PC-3 (cell line): Measurements from ENCODE around the gene MEI1. TPM values are rescaled to one million over a fixed set of nuclear protein-coding genes. Genes with fewer than 3 reads are reported as not detected.

Experiments
- ATAC-seq: fragments of 200-7000 bp; cut with Tn5 transposase; 2 replicates; pipeline ENCODE4 v1.9.1; 2020; ENCODE audit warnings: mild to moderate bottlenecking, moderate library complexity
- BruUV-seq: library from RNA; stranded (reverse); fragments of 400-500 nt; replicated peaks from 2 replicates; lab custom pipeline; 2021; lab: Mats Ljungman, UMichigan
- CTCF ChIA-PET: fragments of 300-600 bp; sonication (Branson Sonifier 250); formaldehyde crosslinking; loops from one replicate; lab custom pipeline; 2022; ENCODE audit warnings: antibody characterized with exemption; lab: Charles Lee
- POLR2A ChIA-PET: fragments of 300-600 bp; sonication (Branson Sonifier 250); formaldehyde crosslinking; loops from one replicate; lab custom pipeline; 2022; ENCODE audit warnings: antibody characterized with exemption; ENCODE audit not compliant: unreplicated experiment; lab: Charles Lee
- DNase-seq: peaks from one replicate; pipeline ENCODE4 v3.0.0-alpha.2; 2015
- H2AFZ ChIP-seq: fragments of 300-600 bp; sonication (generic); 2 replicates; pipeline ENCODE4 v1.6.0; 2016; ENCODE audit warnings: antibody characterized with exemption, low read length
- H3F3A ChIP-seq: fragments of 300-600 bp; sonication (generic); one replicate; pipeline ENCODE4 v1.6.0; 2017; ENCODE audit warnings: antibody characterized with exemption, low read length, control low read depth, mild to moderate bottlenecking; ENCODE audit not compliant: unreplicated experiment
- H3K27ac ChIP-seq: fragments of 300-600 bp; sonication (generic); 2 replicates; pipeline ENCODE4 v1.5.1; 2016; ENCODE audit warnings: mild to moderate bottlenecking, low read length
- H3K27me3 ChIP-seq: fragments of 300-600 bp; sonication (generic); 2 replicates; pipeline ENCODE4 v1.6.1; 2016; ENCODE audit warnings: low read length, mixed read lengths
- H3K36me3 ChIP-seq: fragments of 300-600 bp; sonication (generic); 2 replicates; pipeline ENCODE4 v1.6.1; 2016; ENCODE audit warnings: low read depth, mixed run types, low read length, mixed read lengths
- H3K4me1 ChIP-seq: fragments of 300-600 bp; sonication (generic); 2 replicates; pipeline ENCODE4 v1.5.1; 2016; ENCODE audit warnings: low read length; ENCODE audit not compliant: insufficient read depth
- H3K4me2 ChIP-seq: fragments of 300-600 bp; sonication (generic); 2 replicates; pipeline ENCODE4 v1.6.0; 2016; ENCODE audit warnings: low read length
- H3K4me3 ChIP-seq: fragments of 300-600 bp; sonication (generic); 2 replicates; pipeline ENCODE4 v1.5.1; 2016; ENCODE audit warnings: mild to moderate bottlenecking, low read length, mixed read lengths
- H3K79me2 ChIP-seq: fragments of 300-600 bp; sonication (generic); 2 replicates; pipeline ENCODE4 v1.6.1; 2017; ENCODE audit warnings: low read length, mixed read lengths
- H3K9ac ChIP-seq: fragments of 300-600 bp; sonication (generic); 2 replicates; pipeline ENCODE4 v1.6.0; 2016; ENCODE audit warnings: mild to moderate bottlenecking, low read length
- H3K9me2 ChIP-seq: fragments of 300-600 bp; sonication (generic); replicated peaks from 2 replicates; pipeline ENCODE4 v1.6.1; 2016; ENCODE audit warnings: mixed run types, low read length, mixed read lengths
- H3K9me3 ChIP-seq: fragments of 300-600 bp; sonication (generic); 2 replicates; pipeline ENCODE4 v1.6.1; 2016; ENCODE audit warnings: low read length, mixed read lengths
- H4K20me1 ChIP-seq: fragments of 300-600 bp; sonication (generic); 2 replicates; pipeline ENCODE4 v1.6.1; 2016; ENCODE audit warnings: low read length, mixed read lengths
- CTCF ChIP-seq: fragments of 300-600 bp; sonication (generic); conservative IDR thresholded peaks from 2 replicates; pipeline ENCODE4 v1.5.1; 2017; ENCODE audit warnings: antibody characterized with exemption, low read depth, mild to moderate bottlenecking, low read length
- EZH2 ChIP-seq: fragments of 300-600 bp; sonication (generic); IDR thresholded peaks from one replicate; pipeline ENCODE4 v1.6.1; 2017; ENCODE audit warnings: antibody characterized with exemption, mild to moderate bottlenecking, low read length; ENCODE audit not compliant: unreplicated experiment
- EZH2phosphoT487 ChIP-seq: fragments of 300-600 bp; sonication (generic); IDR thresholded peaks from 2 replicates; pipeline ENCODE4 v1.6.1; 2018; ENCODE audit warnings: mild to moderate bottlenecking, antibody characterized with exemption, low read length, borderline replicate concordance
- intact Hi-C: fragments of 100-400 bp; cut with micrococcal nuclease; formaldehyde crosslinking; loops from 2 replicates; pipeline ENCODE4 v1.9.0; 2023
- total RNA-seq: library from RNA; depleted of rRNA; stranded (reverse); fragments of >200 nt; gene quantifications from 2 replicates; pipeline ENCODE4 v1.2.3, GENCODE V29; 2014

The MEI1 gene
- total RNA-seq, 1 experiment from 2014 or later: 1.4 TPM

GRCh38 chr22:41722496-41722895 is 23.2 kb downstream of the MEI1 start:
- no peaks in the 10 kb centered on the region for H4K20me1 ChIP-seq
- no TSS peak for BruUV-seq

GRCh38 chr22:41725510-41726110 is 26.3 kb downstream of the MEI1 start:
- Histone ChIP-seq H3F3A (no peaks in the 10 kb centered on the region), H2AFZ (no peak overlapping the region), H3K9me2 (no peaks in the 10 kb centered on the region), H3K27me3 (no peaks in the 10 kb centered on the region), H3K27ac (no peak overlapping the region), H3K79me2 (no peaks in the 10 kb centered on the region), H3K4me1 (no peaks in the 10 kb centered on the region), H3K9ac (no peak overlapping the region), H3K4me2 (no peak overlapping the region), H3K36me3 (no peaks in the 10 kb centered on the region), H3K4me3 (no peak overlapping the region), H4K20me1 (no peaks in the 10 kb centered on the region), H3K9me3 (no peaks in the 10 kb centered on the region)
- ATAC-seq (0 out of 2 replicates have a peak, but pooled peaks have one; percentile 20), DNase-seq (peak; percentile 15)
- CTCF ChIA-PET: no interaction called here
- no TSS peak for BruUV-seq
- TF ChIP-seq EZH2phosphoT487 (no peak), CTCF (no peak), EZH2 (no peak)
- POLR2A ChIA-PET: interaction anchor here (0.6 kb wide), 1 partner anchor 12 kb away, joined by 4 read pairs; no protein-coding TSS in a partner anchor
- intact Hi-C loops: no loop called here

More at GRCh38 chr22:41722496-41722895, 23.2 kb downstream of the MEI1 start:
- H3K9me2 ChIP-seq: no peaks in the 10 kb centered on the region
- H3K4me1 ChIP-seq: no peaks in the 10 kb centered on the region
- H3K4me2 ChIP-seq: no peak overlapping the region
- H2AFZ ChIP-seq: no peak overlapping the region
- ChIA-PET POLR2A (no interaction called here), CTCF (no interaction called here)
- DNase-seq: peak; percentile 3
- TF ChIP-seq CTCF (no peak), EZH2 (no peak), EZH2phosphoT487 (no peak)
- H3F3A ChIP-seq: no peaks in the 10 kb centered on the region
- no peak overlapping the region for H3K9ac ChIP-seq
- no peaks in the 10 kb centered on the region for H3K79me2 ChIP-seq
- no peak overlapping the region for H3K27ac ChIP-seq
- H3K27me3 ChIP-seq: no peaks in the 10 kb centered on the region
- no peaks in the 10 kb centered on the region for H3K36me3 ChIP-seq
- H3K4me3 ChIP-seq: no peak overlapping the region
- H3K9me3 ChIP-seq: no peaks in the 10 kb centered on the region
- ATAC-seq: no peak
- intact Hi-C loops: no loop called here

GRCh38 chr22:41731609-41732008 is 32.3 kb downstream of the MEI1 start:
- ChIA-PET POLR2A (no interaction called here), CTCF (no interaction called here)
- Histone ChIP-seq H3K9ac (no peak overlapping the region), H3K27ac (no peak overlapping the region), H2AFZ (no peak overlapping the region), H3K36me3 (no peaks in the 10 kb centered on the region), H4K20me1 (no peaks in the 10 kb centered on the region), H3K4me2 (no peak overlapping the region), H3K9me3 (no peaks in the 10 kb centered on the region), H3K79me2 (no peaks in the 10 kb centered on the region), H3K4me3 (no peak overlapping the region), H3K9me2 (no peaks in the 10 kb centered on the region), H3K27me3 (no peaks in the 10 kb centered on the region), H3K4me1 (no peaks in the 10 kb centered on the region), H3F3A (no peaks in the 10 kb centered on the region)
- ATAC-seq (no peak), DNase-seq (no peak)
- TF ChIP-seq CTCF: no peak
- no peak for TF ChIP-seq EZH2
- no peak for TF ChIP-seq EZH2phosphoT487
- no TSS peak for BruUV-seq
- intact Hi-C loops: no loop called here
